Activated CD8-positive, alpha-beta T cell treated with anti-CD3 and anti-CD28 coated beads, Interleukin-2, amount 10 ng/mL, durations not matched to agents 7 days and 5 days (primary cell): ENCODE data around the gene ZNF138. TPM values are rescaled to one million over a fixed set of nuclear protein-coding genes. Genes with fewer than 3 reads are reported as not detected.
"Not testable (repeated sequence)": the region's sequence is repeated elsewhere in the genome, so short reads cannot be mapped to it uniquely, and the experiment has no call there.

Source experiments
- ATAC-seq: fragments of 150-1000 bp; cut with Tn5 transposase; one replicate; pipeline ENCODE4 v1.10.0; 2021; ENCODE audit warnings: moderate library complexity
- CTCF ChIA-PET: fragments of 350-600 bp; sonication (Branson Sonifier 250); formaldehyde crosslinking; loops from one replicate; lab custom pipeline; 2021; ENCODE audit warnings: antibody characterized with exemption; lab: Charles Lee
- POLR2A ChIA-PET: fragments of 350-600 bp; sonication (Branson Sonifier 250); formaldehyde crosslinking; loops from one replicate; lab custom pipeline; 2021; ENCODE audit warnings: antibody characterized with exemption; lab: Charles Lee
- DNase-seq: peaks from one replicate; pipeline ENCODE4 v3.0.0-alpha.2; 2020
- H3K27ac Mint-ChIP-seq: one replicate; pipeline ENCODE4 v1.8.0; 2021; ENCODE audit warnings: mild to moderate bottlenecking, mixed read lengths
- H3K27me3 Mint-ChIP-seq: one replicate; pipeline ENCODE4 v1.8.0; 2021; ENCODE audit warnings: low read depth, mixed read lengths
- H3K36me3 Mint-ChIP-seq: one replicate; pipeline ENCODE4 v1.8.0; 2021; ENCODE audit warnings: low read depth, mixed read lengths
- H3K4me1 Mint-ChIP-seq: one replicate; pipeline ENCODE4 v1.8.0; 2021; ENCODE audit warnings: low read depth, mixed read lengths
- H3K4me3 Mint-ChIP-seq: one replicate; pipeline ENCODE4 v1.8.0; 2021; ENCODE audit warnings: mild to moderate bottlenecking, mixed read lengths
- H3K9me3 Mint-ChIP-seq: one replicate; pipeline ENCODE4 v1.8.0; 2022; ENCODE audit warnings: mixed read lengths; ENCODE audit not compliant: insufficient read depth
- total RNA-seq, 2 experiments: library from RNA; stranded (reverse); gene quantifications; one replicate each; pipeline ENCODE4 v1.2.3, GENCODE V29; 2021

ZNF138 gene
- total RNA-seq, 2 experiments from 2014 or later: 10.9 to 11.7 TPM

DNA sequence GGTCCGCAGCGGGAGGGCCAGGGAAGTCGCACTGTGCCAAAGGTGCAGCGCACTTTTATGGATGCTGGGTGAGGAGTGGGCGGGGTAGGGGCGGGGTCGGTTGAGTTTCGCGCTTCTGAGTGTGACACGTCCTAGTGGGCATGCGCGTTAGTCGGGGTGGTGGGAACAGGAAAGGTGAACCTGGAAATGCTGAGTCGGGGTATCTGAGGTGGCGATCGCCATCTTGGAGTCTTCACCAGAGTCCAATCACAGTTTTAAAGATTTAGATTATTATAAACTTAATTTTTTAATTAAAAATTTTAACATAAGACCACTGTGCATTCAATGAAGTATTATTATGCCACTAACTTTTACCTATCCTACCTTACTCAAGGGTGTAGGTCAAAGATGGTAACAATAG lies 45.7 kb downstream of the ZNF138 start:
- POLR2A ChIA-PET: no interaction called here
- H3K9me3 Mint-ChIP-seq: peaks cover 47% of the 10 kb centered on the region
- no peak for ATAC-seq
- peaks cover 5% of the 10 kb centered on the region for H3K36me3 Mint-ChIP-seq
- no peaks in the 10 kb centered on the region for H3K27me3 Mint-ChIP-seq
- CTCF ChIA-PET: no interaction called here
- H3K27ac Mint-ChIP-seq: no peak overlapping the region
- no peak for DNase-seq
- no peak overlapping the region for H3K4me3 Mint-ChIP-seq
- H3K4me1 Mint-ChIP-seq: no peaks in the 10 kb centered on the region

DNA sequence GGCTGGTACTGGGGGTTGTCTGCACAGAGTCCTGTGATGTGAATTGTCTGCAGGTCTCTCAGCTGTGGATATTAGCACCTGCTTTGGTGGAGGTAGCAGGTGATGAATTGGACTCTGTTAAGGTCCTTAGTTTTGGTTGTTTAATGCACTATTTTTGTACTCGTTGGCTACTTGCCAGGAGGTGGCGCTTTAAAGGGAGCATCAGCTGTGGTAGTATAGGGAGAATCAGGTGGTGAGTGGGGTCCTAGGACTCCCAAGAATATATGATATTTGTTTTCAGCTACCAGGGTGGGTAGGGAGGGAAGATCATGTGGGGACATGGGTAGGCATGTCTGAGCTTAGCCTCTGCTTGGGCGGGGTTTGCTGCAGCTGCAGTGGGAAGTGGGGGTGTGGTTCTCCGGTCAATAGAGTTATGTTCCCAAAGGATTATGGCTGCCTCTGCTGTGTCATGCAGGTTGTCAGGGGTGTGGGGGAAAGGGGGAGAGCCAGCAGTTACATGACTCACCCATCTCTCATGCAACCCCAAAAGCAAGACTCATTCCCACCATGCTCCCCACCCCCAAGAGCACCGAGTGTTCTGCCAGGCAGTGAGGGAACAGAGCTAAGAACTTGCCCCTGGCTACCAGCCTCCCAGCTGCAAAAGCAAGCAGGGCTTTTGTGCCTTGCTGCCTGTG lies 55.2 kb downstream of the ZNF138 start:
- no peaks in the 10 kb centered on the region for H3K4me1 Mint-ChIP-seq
- ChIA-PET CTCF (no interaction called here), POLR2A (no interaction called here)
- peaks cover 11% of the 10 kb centered on the region for H3K9me3 Mint-ChIP-seq
- no peaks in the 10 kb centered on the region for H3K36me3 Mint-ChIP-seq
- DNase-seq: no peak
- ATAC-seq: no peak
- H3K27me3 Mint-ChIP-seq: no peaks in the 10 kb centered on the region
- no peak overlapping the region for H3K27ac Mint-ChIP-seq
- no peak overlapping the region for H3K4me3 Mint-ChIP-seq

DNA sequence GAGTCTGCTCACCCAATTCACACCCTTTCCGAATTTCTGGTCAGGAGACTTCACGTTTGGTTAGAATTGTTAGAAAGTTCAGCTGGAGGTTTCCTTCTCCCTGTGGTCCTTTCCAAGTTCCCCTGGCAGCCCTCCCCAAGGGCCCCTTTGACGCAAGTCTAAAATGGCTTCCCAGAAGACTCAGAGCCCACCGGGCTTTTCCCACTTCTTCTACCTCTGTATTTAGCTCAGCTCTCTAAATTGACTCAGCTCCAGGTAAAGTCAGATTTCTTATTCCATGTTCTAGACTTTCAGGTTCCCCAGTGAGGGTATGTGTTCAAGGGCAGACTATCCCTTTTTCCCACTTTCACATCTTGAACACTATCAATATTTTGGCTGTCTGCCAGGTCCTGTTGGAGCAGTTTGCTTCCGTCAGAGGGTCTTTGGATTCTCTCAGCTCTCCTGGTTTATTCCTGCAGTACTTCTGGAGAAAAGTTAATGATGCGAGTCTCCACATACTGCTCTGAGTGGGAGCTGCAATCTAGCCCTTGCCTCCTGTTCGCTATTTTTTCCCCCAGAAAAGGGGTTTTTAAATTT lies 55.8 kb downstream of the ZNF138 start:
- ATAC-seq (no peak), DNase-seq (no peak)
- Mint-ChIP-seq H3K27me3 (no peaks in the 10 kb centered on the region), H3K4me1 (no peaks in the 10 kb centered on the region), H3K9me3 (peaks cover 11% of the 10 kb centered on the region), H3K4me3 (no peak overlapping the region), H3K36me3 (no peaks in the 10 kb centered on the region), H3K27ac (no peak overlapping the region)
- CTCF ChIA-PET: no interaction called here
- POLR2A ChIA-PET: no interaction called here

DNA sequence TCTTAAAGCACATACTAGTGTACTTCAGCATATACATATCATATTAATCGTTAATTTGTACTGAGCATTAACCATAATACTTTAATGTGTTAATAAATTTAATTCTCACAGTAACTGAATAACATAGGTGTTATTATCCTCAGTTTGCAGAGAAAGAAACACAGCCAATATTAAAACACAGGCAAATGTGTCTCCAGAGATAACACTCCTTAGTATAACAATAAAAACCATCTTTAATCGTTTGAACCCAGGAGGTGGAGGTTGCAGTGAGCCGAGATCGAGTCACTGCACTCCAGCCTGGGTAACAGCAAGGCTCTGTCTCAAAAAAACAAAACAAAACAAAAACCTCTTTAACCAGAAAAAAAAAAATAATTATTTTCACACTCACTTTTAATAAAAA lies 59.5 kb downstream of the ZNF138 start:
- no peaks in the 10 kb centered on the region for H3K36me3 Mint-ChIP-seq
- ChIA-PET CTCF (no interaction called here), POLR2A (no interaction called here)
- no peaks in the 10 kb centered on the region for H3K4me1 Mint-ChIP-seq
- no peak for DNase-seq
- H3K27me3 Mint-ChIP-seq: no peaks in the 10 kb centered on the region
- no peak for ATAC-seq
- no peaks in the 10 kb centered on the region for H3K9me3 Mint-ChIP-seq
- H3K27ac Mint-ChIP-seq: no peak overlapping the region
- H3K4me3 Mint-ChIP-seq: no peak overlapping the region

GRCh38 chr7:64854969-64855368 lies 60.7 kb downstream of the ZNF138 start:
- Mint-ChIP-seq H3K4me1 (no peaks in the 10 kb centered on the region), H3K9me3 (no peaks in the 10 kb centered on the region), H3K27ac (no peak overlapping the region), H3K27me3 (no peaks in the 10 kb centered on the region), H3K36me3 (no peaks in the 10 kb centered on the region), H3K4me3 (no peak overlapping the region)
- DNase-seq: no peak
- CTCF ChIA-PET: no interaction called here
- POLR2A ChIA-PET: no interaction called here
- no peak for ATAC-seq

- no peaks in the 10 kb centered on the region for H3K27me3 Mint-ChIP-seq
- H3K4me3 Mint-ChIP-seq: no peak overlapping the region
- H3K27ac Mint-ChIP-seq: no peak overlapping the region
- DNase-seq (no peak), ATAC-seq (no peak)
- H3K9me3 Mint-ChIP-seq: peaks cover 4% of the 10 kb centered on the region
- H3K4me1 Mint-ChIP-seq: no peaks in the 10 kb centered on the region
- ChIA-PET POLR2A (no interaction called here), CTCF (no interaction called here)
- H3K36me3 Mint-ChIP-seq: no peaks in the 10 kb centered on the region
Observed at GRCh38 chr7:64863021-64863420, 68.8 kb downstream of the ZNF138 start.

DNA sequence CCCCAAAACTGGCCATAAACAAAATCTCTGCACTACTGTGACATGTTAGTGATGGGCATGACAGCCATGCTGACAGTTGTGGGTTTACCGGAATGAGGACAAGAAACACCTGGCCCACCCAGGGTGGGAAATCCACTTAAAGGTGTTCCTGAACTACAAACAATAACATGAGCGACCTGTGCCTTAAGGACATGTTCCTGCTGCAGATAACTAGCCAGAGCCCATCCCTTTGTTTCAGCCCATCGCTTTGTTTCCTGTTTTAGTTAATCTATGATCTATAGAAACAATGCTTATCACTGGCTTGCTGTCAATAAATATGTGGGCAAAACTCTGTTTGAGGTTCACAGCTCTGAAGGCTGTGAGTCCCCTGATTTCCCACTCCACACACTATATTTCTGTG lies 69.3 kb downstream of the ZNF138 start:
- DNase-seq, H3K27ac Mint-ChIP-seq, ATAC-seq, H3K9me3 Mint-ChIP-seq, H3K27me3 Mint-ChIP-seq, H3K4me3 Mint-ChIP-seq, POLR2A ChIA-PET, H3K36me3 Mint-ChIP-seq, H3K4me1 Mint-ChIP-seq, CTCF ChIA-PET: not testable (repeated sequence)

- Mint-ChIP-seq H3K27me3 (no peaks in the 10 kb centered on the region), H3K36me3 (no peaks in the 10 kb centered on the region), H3K27ac (no peak overlapping the region), H3K4me1 (no peaks in the 10 kb centered on the region), H3K4me3 (no peak overlapping the region), H3K9me3 (peaks cover 4% of the 10 kb centered on the region)
- ChIA-PET CTCF (no interaction called here), POLR2A (no interaction called here)
- DNase-seq: no peak
- no peak for ATAC-seq
Observed at GRCh38 chr7:64863969-64864368, 69.7 kb downstream of the ZNF138 start.

DNA sequence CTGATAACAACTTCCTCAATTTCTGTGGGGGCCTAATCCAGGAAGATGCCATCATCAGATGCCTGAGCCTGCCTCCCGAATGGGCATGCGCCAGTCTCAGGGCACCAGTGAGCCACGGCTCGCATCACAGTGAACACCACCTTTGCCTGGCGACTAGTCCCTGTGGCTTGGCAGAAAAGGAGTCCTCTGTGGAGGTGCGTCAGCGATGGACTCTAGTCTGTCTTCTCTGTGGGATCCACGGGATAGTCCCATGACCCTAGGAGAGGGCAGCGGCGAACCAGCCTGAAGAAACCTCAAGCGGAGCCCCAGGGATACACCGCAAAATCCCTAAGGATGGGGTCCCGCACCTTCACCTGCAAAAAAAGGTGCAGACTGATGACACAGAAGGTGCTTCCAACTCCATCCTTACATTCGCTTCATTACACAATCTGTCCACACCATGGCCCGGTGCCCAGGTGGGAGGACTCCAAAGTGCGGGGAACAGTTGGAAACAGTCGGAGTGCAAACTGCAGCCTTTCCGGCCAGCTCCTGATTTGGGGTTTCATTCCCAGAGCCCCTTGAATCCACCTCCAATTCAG lies 73.7 kb downstream of the ZNF138 start:
- H3K27me3 Mint-ChIP-seq: no peaks in the 10 kb centered on the region
- no peak overlapping the region for H3K27ac Mint-ChIP-seq
- CTCF ChIA-PET: no interaction called here
- no peak overlapping the region for H3K4me3 Mint-ChIP-seq
- DNase-seq (peak; percentile 10), ATAC-seq (no peak)
- POLR2A ChIA-PET: no interaction called here
- H3K36me3 Mint-ChIP-seq: no peaks in the 10 kb centered on the region
- no peaks in the 10 kb centered on the region for H3K9me3 Mint-ChIP-seq
- no peaks in the 10 kb centered on the region for H3K4me1 Mint-ChIP-seq

DNA sequence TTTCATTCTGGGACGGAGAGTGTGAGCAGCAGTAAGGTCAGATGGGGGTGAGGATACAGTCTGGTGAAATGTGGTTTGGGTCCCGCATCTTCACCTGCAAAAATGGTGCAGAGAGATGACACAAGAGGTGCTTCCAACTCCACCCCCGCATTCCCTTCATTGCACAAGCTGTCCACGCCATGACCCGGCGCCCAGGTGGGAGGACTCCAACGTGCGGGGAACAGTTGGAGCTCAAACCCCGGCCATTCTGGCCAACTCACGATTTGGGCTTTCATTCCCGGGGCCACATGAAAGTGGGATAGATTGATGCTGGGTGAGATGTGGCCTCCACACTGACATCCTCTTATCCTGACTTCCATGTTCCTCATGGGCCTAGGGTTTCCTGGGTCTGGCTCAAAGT lies 74.3 kb downstream of the ZNF138 start:
- no peaks in the 10 kb centered on the region for H3K27me3 Mint-ChIP-seq
- no peak for ATAC-seq
- H3K36me3 Mint-ChIP-seq: no peaks in the 10 kb centered on the region
- ChIA-PET CTCF (no interaction called here), POLR2A (no interaction called here)
- H3K4me3 Mint-ChIP-seq: no peak overlapping the region
- no peaks in the 10 kb centered on the region for H3K9me3 Mint-ChIP-seq
- no peaks in the 10 kb centered on the region for H3K4me1 Mint-ChIP-seq
- H3K27ac Mint-ChIP-seq: no peak overlapping the region
- peak; percentile 11 for DNase-seq

GRCh38 chr7:64869121-64869725 lies 75.0 kb downstream of the ZNF138 start:
- peaks cover 4% of the 10 kb centered on the region for H3K9me3 Mint-ChIP-seq
- no peaks in the 10 kb centered on the region for H3K27me3 Mint-ChIP-seq
- ChIA-PET CTCF (no interaction called here), POLR2A (no interaction called here)
- H3K27ac Mint-ChIP-seq: no peak overlapping the region
- no peak for ATAC-seq
- no peaks in the 10 kb centered on the region for H3K36me3 Mint-ChIP-seq
- H3K4me1 Mint-ChIP-seq: no peaks in the 10 kb centered on the region
- peak; percentile 8 for DNase-seq
- no peak overlapping the region for H3K4me3 Mint-ChIP-seq

GRCh38 chr7:64869912-64870562 lies 75.8 kb downstream of the ZNF138 start:
- Mint-ChIP-seq H3K4me1 (no peaks in the 10 kb centered on the region), H3K27me3 (no peaks in the 10 kb centered on the region), H3K4me3 (no peak overlapping the region), H3K36me3 (no peaks in the 10 kb centered on the region), H3K9me3 (peaks cover 4% of the 10 kb centered on the region), H3K27ac (no peak overlapping the region)
- no peak for DNase-seq
- no peak for ATAC-seq
- ChIA-PET CTCF (no interaction called here), POLR2A (no interaction called here)
